Fibroblast of skin of right quadriceps (primary cell): ENCODE data around the gene CTDSPL.

Source experiments
- DNase-seq: peaks from one replicate; pipeline ENCODE4 v3.0.0-alpha.2; 2013

The CTDSPL gene

GRCh38 chr3:38006031-38006430 lies 144.4 kb downstream of the CTDSPL start:
- no peak for DNase-seq

GRCh38 chr3:38006445-38006995 lies 144.8 kb downstream of the CTDSPL start:
- DNase-seq, result no peak

- no peak for DNase-seq
Observed at GRCh38 chr3:38007754-38008090, 146.0 kb downstream of the CTDSPL start.

- DNase-seq, result no peak
Observed at GRCh38 chr3:38008191-38008701, 146.6 kb downstream of the CTDSPL start.

- no peak for DNase-seq
Observed at GRCh38 chr3:38008971-38009580, 147.4 kb downstream of the CTDSPL start.

- DNase-seq, result no peak
Observed at GRCh38 chr3:38009807-38010591, 148.3 kb downstream of the CTDSPL start.

- no peak for DNase-seq
Observed at GRCh38 chr3:38011111-38011510, 149.4 kb downstream of the CTDSPL start.

GRCh38 chr3:38015485-38015884 lies 153.8 kb downstream of the CTDSPL start:
- DNase-seq, result no peak

GRCh38 chr3:38015984-38016383 lies 154.3 kb downstream of the CTDSPL start:
- no peak for DNase-seq

- DNase-seq, result no peak
Observed at GRCh38 chr3:38016410-38016809, 154.7 kb downstream of the CTDSPL start.

GRCh38 chr3:38016847-38017444 lies 155.3 kb downstream of the CTDSPL start:
- DNase-seq, result no peak

- DNase-seq, result no peak
Observed at GRCh38 chr3:38017445-38018295, 156.0 kb downstream of the CTDSPL start.

GRCh38 chr3:38018296-38019266 lies 156.9 kb downstream of the CTDSPL start:
- DNase-seq, result no peak

GRCh38 chr3:38019658-38020341 lies 158.1 kb downstream of the CTDSPL start:
- DNase-seq, result no peak

- no peak for DNase-seq
Observed at GRCh38 chr3:38020342-38020726, 158.7 kb downstream of the CTDSPL start.

GRCh38 chr3:38021196-38021595 lies 159.5 kb downstream of the CTDSPL start:
- no peak for DNase-seq

- DNase-seq, result no peak
Observed at GRCh38 chr3:38022301-38022700, 160.6 kb downstream of the CTDSPL start.

- no peak for DNase-seq
Observed at GRCh38 chr3:38022896-38023709, 161.4 kb downstream of the CTDSPL start.

- DNase-seq, result no peak
Observed at GRCh38 chr3:38026856-38027255, 165.2 kb downstream of the CTDSPL start.
